Suprapubic skin (tissue), 3 donors: ENCODE data around the gene BCL11B.

Experiments used
- POLR2A ChIP-seq, 2 donors: fragments of 450-650 bp; IDR thresholded peaks; one replicate each; pipeline ENCODE4 v1.6.1; 2017; ENCODE audit warnings: antibody characterized with exemption in 2 of 2, mild to moderate bottlenecking in 2 of 2, moderate library complexity in 2 of 2
- TF ChIP-seq, protein P1 (sequence below), 2 donors: fragments of 200-600 bp in 1 of 2; fragments of 450-650 bp in 1 of 2; sonication (generic) in 1 of 2; IDR thresholded peaks; one replicate each; pipeline ENCODE4 v1.5.1; 2016 to 2019; ENCODE audit warnings: antibody characterized with exemption in 2 of 2, mild to moderate bottlenecking in 1 of 2, moderate library complexity in 1 of 2

DNA sequence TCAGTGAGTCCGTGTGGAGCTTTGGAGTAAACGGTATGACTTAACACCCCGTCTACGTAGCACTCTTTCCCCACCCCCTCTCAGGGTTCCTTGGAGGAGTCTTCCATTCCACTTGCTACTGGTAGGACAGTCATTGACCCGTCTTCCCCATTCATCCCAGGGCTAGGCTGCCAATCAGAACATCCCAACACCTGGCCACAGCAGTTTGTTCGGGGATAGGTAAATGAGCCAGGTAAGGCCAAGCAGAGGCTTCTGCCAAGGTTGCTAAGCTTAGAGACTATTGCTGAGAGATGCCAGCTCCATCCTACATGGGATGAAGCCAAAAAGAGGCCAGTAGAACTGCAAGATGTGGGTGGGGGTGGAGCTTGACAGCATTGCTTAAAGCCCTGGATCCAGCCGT lies 130.8 kb downstream of the BCL11B start:
- TF ChIP-seq, protein P1, sequence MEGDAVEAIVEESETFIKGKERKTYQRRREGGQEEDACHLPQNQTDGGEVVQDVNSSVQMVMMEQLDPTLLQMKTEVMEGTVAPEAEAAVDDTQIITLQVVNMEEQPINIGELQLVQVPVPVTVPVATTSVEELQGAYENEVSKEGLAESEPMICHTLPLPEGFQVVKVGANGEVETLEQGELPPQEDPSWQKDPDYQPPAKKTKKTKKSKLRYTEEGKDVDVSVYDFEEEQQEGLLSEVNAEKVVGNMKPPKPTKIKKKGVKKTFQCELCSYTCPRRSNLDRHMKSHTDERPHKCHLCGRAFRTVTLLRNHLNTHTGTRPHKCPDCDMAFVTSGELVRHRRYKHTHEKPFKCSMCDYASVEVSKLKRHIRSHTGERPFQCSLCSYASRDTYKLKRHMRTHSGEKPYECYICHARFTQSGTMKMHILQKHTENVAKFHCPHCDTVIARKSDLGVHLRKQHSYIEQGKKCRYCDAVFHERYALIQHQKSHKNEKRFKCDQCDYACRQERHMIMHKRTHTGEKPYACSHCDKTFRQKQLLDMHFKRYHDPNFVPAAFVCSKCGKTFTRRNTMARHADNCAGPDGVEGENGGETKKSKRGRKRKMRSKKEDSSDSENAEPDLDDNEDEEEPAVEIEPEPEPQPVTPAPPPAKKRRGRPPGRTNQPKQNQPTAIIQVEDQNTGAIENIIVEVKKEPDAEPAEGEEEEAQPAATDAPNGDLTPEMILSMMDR (IDR thresholded peaks at IDR 0.05): no peak
- TF ChIP-seq POLR2A (IDR thresholded peaks at IDR 0.05): no peak
